Effector CD4-positive, alpha-beta T cell (primary cell): ENCODE data around the gene SRP68.
"Not testable (repeated sequence)": the region's sequence is repeated elsewhere in the genome, so short reads cannot be mapped to it uniquely, and the experiment has no call there.

Experiments used
- DNase-seq: peaks from one replicate; pipeline ENCODE4 v3.0.0-alpha.2; 2020

The SRP68 gene

GRCh38 chr17:76089680-76090516 is 17.6 kb upstream of the SRP68 start:
- DNase-seq: no peak

GRCh38 chr17:76088868-76089576 is 16.7 kb upstream of the SRP68 start:
- DNase-seq: no peak

GRCh38 chr17:76088041-76088867 is 15.9 kb upstream of the SRP68 start:
- DNase-seq: no peak

- DNase-seq: no peak
Observed at GRCh38 chr17:76087531-76087930, 15.2 kb upstream of the SRP68 start.

GRCh38 chr17:76086384-76086783 is 14.1 kb upstream of the SRP68 start:
- DNase-seq: no peak

- DNase-seq: no peak
Observed at GRCh38 chr17:76085731-76086366, 13.5 kb upstream of the SRP68 start.

- DNase-seq: no peak
Observed at GRCh38 chr17:76085066-76085730, 12.9 kb upstream of the SRP68 start.

- DNase-seq: no peak
Observed at GRCh38 chr17:76083536-76084182, 11.3 kb upstream of the SRP68 start.

GRCh38 chr17:76082326-76083251 is 10.3 kb upstream of the SRP68 start:
- DNase-seq: no peak

- DNase-seq: no peak
Observed at GRCh38 chr17:76081295-76082210, 9.2 kb upstream of the SRP68 start.

GRCh38 chr17:76080768-76081287 is 8.5 kb upstream of the SRP68 start:
- no peak for DNase-seq

- DNase-seq: no peak
Observed at GRCh38 chr17:76079956-76080767, 7.8 kb upstream of the SRP68 start.

- DNase-seq: no peak
Observed at GRCh38 chr17:76079535-76079955, 7.2 kb upstream of the SRP68 start.

- DNase-seq: no peak
Observed at GRCh38 chr17:76078860-76079534, 6.7 kb upstream of the SRP68 start, which contains the start of gene ZACN. Gene ZACN, plus strand, starts transcription at chr17:76079182. Its CDS starts 83 bp downstream, at chr17:76079265.

GRCh38 chr17:76078370-76078769 is 6.1 kb upstream of the SRP68 start:
- not testable (repeated sequence) for DNase-seq

- DNase-seq: no peak
Observed at GRCh38 chr17:76077584-76078110, 5.3 kb upstream of the SRP68 start.
